ENCODE measurements around the gene ERN1.

Gene ERN1

DNA sequence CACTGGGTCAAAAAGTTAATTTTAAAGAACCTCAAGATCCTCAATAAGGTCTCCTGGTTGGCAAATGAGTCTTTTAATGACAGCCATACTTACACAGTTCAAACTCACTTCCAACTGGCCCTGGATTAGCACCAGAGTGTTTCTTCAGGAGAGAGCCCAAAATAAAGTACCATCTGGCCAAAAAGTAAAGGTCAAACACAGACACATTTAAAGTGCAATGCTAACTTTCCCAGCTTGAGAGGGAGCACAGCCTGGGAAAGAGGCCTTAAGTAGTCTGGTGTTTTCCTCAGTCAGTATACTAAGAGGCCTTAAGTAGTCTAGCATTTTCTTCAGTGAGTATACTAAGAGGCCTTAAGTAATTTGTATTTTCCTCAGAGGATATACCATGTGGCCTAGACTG is 46.6 kb upstream of the ERN1 start:
- no peak for DNase-seq (ENCODE audit: low read depth in 1 of 2, low spot score in 1 of 2)
- Histone ChIP-seq H3K4me3 (replicated peaks; ENCODE audit: insufficient read depth, low read length) (no peak overlapping the region), H3K27me3 (ENCODE audit: insufficient read depth, poor library complexity, severe bottlenecking) (no peaks in the 10 kb centered on the region), H3K27ac (replicated peaks) (peak overlapping the region; percentile 83)
- TF ChIP-seq SPI1 (IDR thresholded peaks at IDR 0.05; ENCODE audit: borderline replicate concordance, low read depth) = no peak
- no peak for TF ChIP-seq GABPA (IDR thresholded peaks at IDR 0.05; ENCODE audit: low read depth)
- TF ChIP-seq, protein P1, sequence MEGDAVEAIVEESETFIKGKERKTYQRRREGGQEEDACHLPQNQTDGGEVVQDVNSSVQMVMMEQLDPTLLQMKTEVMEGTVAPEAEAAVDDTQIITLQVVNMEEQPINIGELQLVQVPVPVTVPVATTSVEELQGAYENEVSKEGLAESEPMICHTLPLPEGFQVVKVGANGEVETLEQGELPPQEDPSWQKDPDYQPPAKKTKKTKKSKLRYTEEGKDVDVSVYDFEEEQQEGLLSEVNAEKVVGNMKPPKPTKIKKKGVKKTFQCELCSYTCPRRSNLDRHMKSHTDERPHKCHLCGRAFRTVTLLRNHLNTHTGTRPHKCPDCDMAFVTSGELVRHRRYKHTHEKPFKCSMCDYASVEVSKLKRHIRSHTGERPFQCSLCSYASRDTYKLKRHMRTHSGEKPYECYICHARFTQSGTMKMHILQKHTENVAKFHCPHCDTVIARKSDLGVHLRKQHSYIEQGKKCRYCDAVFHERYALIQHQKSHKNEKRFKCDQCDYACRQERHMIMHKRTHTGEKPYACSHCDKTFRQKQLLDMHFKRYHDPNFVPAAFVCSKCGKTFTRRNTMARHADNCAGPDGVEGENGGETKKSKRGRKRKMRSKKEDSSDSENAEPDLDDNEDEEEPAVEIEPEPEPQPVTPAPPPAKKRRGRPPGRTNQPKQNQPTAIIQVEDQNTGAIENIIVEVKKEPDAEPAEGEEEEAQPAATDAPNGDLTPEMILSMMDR (IDR thresholded peaks at IDR 0.05; ENCODE audit: insufficient read depth, low read length) = no peak
- TF ChIP-seq POLR2AphosphoS5 (IDR thresholded peaks at IDR 0.05; ENCODE audit: low read depth) = no peak
- no peak for TF ChIP-seq REST (IDR thresholded peaks at IDR 0.05; ENCODE audit: insufficient replicate concordance, low read depth)

DNA sequence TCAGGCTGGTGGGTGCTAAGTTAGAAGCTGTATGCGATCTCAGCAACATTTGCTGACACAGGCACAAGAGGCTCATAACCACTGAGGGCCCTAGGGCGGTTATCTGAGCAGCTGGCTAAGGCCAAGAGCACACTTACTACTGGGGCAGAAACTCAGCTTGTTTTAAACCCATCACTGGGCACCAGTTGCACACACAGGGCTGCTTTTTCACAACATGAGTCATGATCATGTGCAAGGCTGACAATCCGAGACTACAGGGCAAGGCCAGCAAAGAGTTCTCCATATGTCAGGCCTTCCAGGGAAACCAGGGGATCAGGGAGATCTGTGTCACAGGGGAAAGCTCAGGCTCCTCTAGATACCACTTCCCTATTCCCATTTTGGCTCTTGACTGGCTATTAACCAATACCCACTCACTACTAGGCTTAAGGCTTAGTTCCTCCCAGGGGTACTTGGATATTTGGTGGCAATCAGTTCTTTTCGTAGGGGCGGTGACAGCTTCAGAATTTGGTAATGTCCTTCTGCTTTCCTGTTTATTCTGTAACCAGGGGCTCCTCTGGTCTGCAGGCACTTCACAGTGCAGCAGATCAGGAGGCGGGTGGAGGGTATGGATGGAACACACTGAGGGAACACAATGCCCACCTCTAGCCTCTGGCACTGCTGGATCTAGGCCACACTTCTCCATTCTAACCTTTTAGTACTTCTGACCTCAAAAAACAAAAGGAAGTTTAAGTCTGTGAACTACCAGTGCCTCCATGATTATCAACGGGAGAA is 44.9 kb upstream of the ERN1 start:
- no peaks in the 10 kb centered on the region for H3K27me3 ChIP-seq (ENCODE audit: insufficient read depth, poor library complexity, severe bottlenecking)
- H3K4me3 ChIP-seq (replicated peaks; ENCODE audit: insufficient read depth, low read length) = no peak overlapping the region
- peak; percentile 76 to 85 for DNase-seq (ENCODE audit: low read depth in 1 of 2, low spot score in 1 of 2)
- TF ChIP-seq POLR2AphosphoS5 (IDR thresholded peaks at IDR 0.05; ENCODE audit: low read depth) (peak; percentile 46; the same call in 1 of the 2 replicates), GABPA (IDR thresholded peaks at IDR 0.05; ENCODE audit: low read depth) (no peak), SPI1 (IDR thresholded peaks at IDR 0.05; ENCODE audit: borderline replicate concordance, low read depth) (peak; percentile 95)
- H3K27ac ChIP-seq (replicated peaks) = peak overlapping the region; percentile 83

GRCh38 chr17:64173646-64174045 is 43.7 kb upstream of the ERN1 start:
- Histone ChIP-seq H3K27me3 (ENCODE audit: insufficient read depth, poor library complexity, severe bottlenecking) (no peaks in the 10 kb centered on the region), H3K4me3 (replicated peaks; ENCODE audit: insufficient read depth, low read length) (no peak overlapping the region), H3K27ac (replicated peaks) (peak overlapping the region; percentile 83)
- TF ChIP-seq SPI1 (IDR thresholded peaks at IDR 0.05; ENCODE audit: borderline replicate concordance, low read depth) (no peak), POLR2AphosphoS5 (IDR thresholded peaks at IDR 0.05; ENCODE audit: low read depth) (no peak), GABPA (IDR thresholded peaks at IDR 0.05; ENCODE audit: low read depth) (no peak), REST (IDR thresholded peaks at IDR 0.05; ENCODE audit: insufficient replicate concordance, low read depth) (no peak)
- TF ChIP-seq, protein P1 (IDR thresholded peaks at IDR 0.05; ENCODE audit: insufficient read depth, low read length) = no peak
- peak in 1 of 2 experiments; percentile 30 for DNase-seq (ENCODE audit: low read depth in 1 of 2, low spot score in 1 of 2)

GRCh38 chr17:64172510-64172909 is 42.6 kb upstream of the ERN1 start:
- Histone ChIP-seq H3K27ac (replicated peaks) (no peak overlapping the region), H3K27me3 (ENCODE audit: insufficient read depth, poor library complexity, severe bottlenecking) (no peaks in the 10 kb centered on the region), H3K4me3 (replicated peaks; ENCODE audit: insufficient read depth, low read length) (no peak overlapping the region)
- TF ChIP-seq, protein P1 (IDR thresholded peaks at IDR 0.05; ENCODE audit: insufficient read depth, low read length) = no peak
- no peak for TF ChIP-seq SPI1 (IDR thresholded peaks at IDR 0.05; ENCODE audit: borderline replicate concordance, low read depth)
- TF ChIP-seq GABPA (IDR thresholded peaks at IDR 0.05; ENCODE audit: low read depth) = no peak
- TF ChIP-seq POLR2AphosphoS5 (IDR thresholded peaks at IDR 0.05; ENCODE audit: low read depth) = no peak
- TF ChIP-seq REST (IDR thresholded peaks at IDR 0.05; ENCODE audit: insufficient replicate concordance, low read depth) = no peak
- no peak for DNase-seq (ENCODE audit: low read depth in 1 of 2, low spot score in 1 of 2)

Measured in HL-60 (cell line).